Activated CD4-positive, alpha-beta T cell treated with anti-CD3 and anti-CD28 coated beads for 24 hours (primary cell): Measurements from ENCODE around the gene RNF144A.
"Not testable (repeated sequence)": the region's sequence is repeated elsewhere in the genome, so short reads cannot be mapped to it uniquely, and the experiment has no call there.

Source experiments
- DNase-seq, 2 donors: peaks; one replicate each; pipeline ENCODE4 v3.0.0-alpha.2; 2020; ENCODE audit warnings: low read depth in 2 of 2

The RNF144A gene

DNA sequence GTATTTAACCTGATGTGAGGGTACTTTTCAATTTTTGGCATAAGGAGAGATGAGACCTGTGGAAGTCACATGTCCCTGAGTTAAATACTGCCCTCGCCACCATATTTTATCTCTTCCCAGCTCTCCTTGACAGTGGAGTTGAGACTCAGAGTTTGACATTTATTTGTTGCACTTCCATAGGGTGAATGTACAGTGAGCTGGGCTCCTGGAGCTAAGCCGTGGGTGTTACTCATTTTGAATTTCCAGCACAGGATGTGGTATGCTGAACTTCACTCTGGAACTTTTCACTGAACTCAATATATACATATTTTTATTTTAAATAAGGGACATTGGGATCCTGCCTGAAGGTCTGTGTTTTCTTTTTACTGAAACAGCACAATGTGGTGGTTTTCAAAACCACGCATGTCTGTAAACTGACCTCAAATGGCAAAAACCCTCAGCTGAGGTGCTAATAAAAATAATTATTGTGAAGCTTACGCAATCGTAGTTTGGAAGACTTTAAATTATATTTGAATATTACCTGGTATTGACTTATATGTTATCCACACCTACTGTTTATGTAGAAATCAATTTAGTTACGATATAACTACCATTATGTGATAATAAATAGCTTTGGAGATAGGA lies 12.1 kb downstream of the RNF144A start:
- no peak for DNase-seq

- DNase-seq, result no peak
Measured at GRCh38 chr2:6930923-6931647, 13.9 kb downstream of the RNF144A start.

GRCh38 chr2:6931753-6932152 lies 14.5 kb downstream of the RNF144A start:
- DNase-seq, result no peak

GRCh38 chr2:6932206-6932605 lies 15.0 kb downstream of the RNF144A start:
- DNase-seq, result no peak

DNA sequence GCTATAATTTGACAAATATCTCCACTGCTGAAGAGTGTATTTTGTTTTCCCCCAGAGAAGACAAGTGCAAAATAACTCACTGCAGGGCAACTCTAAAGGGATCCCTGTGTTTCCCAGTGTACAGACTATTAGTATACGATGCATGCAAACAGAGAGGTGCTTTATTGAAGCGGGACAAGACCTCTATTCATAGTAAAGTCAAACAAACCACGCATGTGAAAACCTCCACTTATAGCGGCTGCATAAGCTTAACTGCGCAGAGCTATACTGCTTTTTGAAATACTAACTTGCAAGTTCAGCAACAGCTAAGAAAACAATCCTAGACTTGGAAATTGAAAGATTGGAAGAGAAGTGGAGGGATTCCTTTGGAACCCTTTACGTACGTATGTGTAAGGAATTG lies 15.6 kb downstream of the RNF144A start:
- DNase-seq, result no peak

GRCh38 chr2:6933911-6934310 lies 16.7 kb downstream of the RNF144A start:
- no peak for DNase-seq

DNA sequence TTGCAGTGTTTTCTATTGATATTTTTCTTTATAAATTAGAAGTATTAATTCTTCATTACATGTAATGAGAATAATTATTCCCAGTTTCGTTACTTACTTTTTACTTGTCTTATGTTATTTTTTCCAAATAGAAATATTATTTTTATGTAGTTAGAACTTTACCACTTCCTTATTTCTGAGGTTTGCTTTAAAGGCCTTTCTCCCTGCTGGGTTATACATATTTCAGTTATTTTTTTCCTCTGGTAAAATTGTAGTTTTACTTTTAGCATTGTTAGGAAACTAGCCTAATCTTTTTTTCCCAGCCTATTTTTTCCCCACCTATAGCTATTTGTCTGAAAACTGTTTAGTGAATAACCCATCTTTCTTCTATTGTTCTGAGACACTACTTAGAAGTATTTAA lies 17.1 kb downstream of the RNF144A start:
- DNase-seq, result no peak

DNA sequence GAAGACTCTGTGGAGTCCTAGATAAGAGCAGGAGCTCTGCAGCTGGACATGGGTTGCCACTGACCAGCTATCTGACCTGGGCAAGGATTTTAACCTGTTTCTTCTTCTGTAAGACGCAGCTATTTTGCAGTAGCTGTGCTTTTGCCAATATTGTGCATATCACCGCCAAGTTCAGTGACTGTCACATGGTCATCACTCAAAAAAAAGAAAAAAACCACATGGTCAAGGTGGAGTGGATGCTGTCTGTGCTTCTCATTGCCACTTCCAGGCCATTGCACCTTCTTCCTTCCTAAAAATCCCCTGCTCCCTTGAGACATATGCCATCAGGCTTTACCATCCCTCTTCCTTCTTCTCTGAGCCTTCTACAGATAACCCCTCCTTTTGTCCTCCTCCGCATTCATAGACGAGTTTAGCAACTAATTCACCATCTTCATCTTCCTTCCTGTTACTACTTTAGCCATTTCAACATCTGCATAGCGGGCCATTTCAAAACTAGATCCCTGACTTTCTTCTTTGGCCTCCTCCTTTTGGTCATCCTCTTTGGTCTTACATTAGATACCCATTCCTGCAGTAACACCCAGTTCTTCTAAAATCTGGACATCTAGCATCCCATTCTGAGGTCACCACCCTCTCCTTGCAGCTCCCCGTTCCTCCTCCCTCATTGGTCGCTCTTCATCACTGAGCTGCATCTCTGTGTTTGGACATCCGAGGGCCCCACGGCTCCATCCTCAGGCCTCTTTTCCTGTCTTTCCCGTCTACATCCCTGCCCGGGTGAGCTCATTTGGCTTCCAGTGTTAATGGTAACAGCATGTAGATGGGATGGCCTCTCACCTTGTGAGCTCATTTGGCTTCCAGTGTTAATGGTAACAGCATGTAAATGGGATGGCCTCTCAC lies 17.8 kb downstream of the RNF144A start:
- DNase-seq, result no peak

DNA sequence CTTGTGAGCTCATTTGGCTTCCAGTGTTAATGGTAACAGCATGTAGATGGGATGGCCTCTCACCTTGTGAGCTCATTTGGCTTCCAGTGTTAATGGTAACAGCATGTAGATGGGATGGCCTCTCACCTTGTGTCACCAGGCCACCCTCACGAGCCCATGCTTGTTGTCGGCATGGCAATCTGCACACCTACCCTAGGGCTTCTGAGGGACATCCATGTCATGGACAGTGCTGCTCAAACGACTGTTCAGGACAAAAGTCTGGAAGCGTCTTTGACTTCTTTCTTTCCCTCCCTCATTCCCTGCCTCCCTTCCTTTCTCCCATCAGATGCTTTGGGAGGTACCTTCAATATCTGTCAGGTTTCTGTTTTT lies 18.4 kb downstream of the RNF144A start:
- not testable (repeated sequence) for DNase-seq

GRCh38 chr2:6937157-6937556 lies 19.9 kb downstream of the RNF144A start:
- no peak for DNase-seq

- no peak for DNase-seq
Measured at GRCh38 chr2:6937582-6937981, 20.4 kb downstream of the RNF144A start.

DNA sequence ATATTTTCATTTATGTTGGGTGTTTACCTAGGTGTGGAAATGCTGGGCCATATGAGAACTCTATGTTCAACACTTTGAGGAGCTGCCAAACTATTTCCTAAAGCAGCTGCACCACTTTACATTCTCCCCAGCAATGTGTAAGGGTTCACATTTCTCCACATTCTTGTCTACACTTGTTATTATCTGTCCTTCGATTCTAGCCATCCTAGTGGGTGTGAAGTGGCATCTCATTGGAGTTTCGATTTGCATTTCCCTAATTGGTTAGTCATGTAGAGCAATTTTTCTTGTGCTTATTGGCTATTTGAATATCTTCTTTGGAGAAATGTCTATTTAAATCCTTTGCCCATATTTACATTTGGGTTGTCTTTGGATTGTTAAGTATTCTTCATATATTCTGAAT lies 21.9 kb downstream of the RNF144A start:
- DNase-seq, result no peak

GRCh38 chr2:6940820-6941219 lies 23.6 kb downstream of the RNF144A start:
- DNase-seq, result no peak

DNA sequence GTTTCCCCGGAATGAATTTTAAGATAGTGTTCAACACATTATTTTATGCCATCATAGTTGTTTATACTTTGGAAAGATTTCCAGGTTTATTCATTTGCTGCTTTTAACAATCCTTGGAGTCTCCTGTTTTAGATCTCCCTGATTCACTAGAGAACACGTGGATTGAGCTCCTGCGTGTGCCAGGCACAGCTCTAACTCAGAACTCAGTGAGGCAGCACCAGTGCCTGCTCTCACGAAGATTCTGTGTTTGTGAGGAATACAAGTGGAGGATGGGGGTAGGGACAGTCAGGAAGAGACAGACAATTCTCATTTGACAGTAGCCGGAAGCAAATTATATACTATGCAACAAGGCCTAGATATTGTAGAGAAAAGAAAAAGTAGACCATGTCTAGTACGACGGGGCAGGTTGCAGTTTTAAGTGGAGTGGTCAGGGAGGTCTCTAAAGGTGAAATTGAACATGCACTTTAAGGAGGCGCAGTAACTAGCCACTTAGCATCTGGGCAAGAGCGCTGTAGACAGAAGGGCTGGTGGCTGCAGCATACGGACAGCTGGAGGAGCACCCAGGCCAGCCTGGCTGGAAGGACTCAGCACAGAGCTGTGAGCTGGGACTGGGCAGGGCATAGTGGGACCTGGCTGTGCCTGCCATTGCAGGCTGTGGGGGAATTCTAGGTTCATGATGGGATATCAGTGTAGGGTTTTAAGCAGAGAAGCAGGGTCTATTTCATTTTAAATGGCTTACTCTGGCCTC lies 24.3 kb downstream of the RNF144A start:
- no peak for DNase-seq

DNA sequence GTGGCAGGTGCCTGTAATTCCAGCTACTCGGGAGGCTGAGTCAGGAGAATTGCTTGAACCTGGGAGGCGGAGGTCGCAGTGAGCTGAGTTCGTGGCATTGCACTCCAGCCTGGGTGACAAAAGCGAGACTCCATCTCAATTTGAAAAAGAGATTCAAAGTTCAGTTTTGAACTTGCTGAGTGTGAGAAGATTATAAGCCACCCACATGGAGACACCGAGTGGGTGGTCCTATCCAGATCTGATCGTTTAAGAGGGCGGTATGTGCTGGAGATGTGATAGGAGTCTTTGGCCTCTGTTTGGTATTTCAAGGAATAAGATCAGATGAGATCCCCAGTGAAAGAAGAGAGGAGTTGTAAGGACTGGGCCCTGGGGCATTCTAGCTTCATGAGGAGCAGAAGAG lies 25.6 kb downstream of the RNF144A start:
- DNase-seq, result no peak

GRCh38 chr2:6943523-6943922 lies 26.3 kb downstream of the RNF144A start:
- DNase-seq, result no peak

DNA sequence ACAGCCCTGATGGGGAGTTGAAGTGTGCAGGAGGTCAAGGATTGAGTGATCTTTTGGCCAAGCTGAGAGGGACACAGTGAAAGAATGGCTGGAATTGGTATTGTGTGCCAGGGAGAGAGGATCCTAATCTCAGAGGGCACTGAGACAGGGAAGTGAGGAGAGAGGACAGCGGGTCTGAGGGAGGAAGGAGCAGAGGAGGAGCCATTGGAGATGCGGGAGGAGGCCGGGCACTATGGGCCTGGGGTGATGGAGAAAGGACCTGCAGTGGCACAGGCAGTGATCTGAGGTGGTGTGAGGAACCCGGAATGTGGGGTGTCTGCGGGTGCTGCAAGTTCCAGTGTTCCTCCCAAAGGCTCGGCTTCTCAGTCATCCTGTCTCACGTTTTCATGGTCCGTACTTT lies 26.8 kb downstream of the RNF144A start:
- no peak for DNase-seq

DNA sequence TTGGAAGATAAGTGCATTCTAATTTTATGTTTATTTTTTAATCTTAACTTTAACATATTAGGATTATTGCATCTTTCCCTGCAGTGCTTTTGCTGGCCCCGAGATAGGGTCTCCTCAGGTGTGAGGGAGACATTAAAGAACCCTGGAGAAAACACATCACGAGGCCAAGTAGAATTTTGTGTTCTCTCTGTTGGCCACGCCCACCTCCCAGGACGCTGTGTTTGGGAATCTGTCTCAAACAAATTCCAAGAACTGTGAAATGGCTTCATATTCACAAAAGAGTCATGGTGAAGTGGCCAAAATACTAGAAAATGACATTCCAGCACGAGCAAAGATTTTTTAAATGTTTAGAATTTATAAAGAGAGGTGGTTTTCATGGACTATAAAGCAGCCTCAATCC lies 27.3 kb downstream of the RNF144A start:
- DNase-seq, result no peak

- no peak for DNase-seq
Measured at GRCh38 chr2:6945087-6945813, 28.0 kb downstream of the RNF144A start.

- DNase-seq, result no peak
Measured at GRCh38 chr2:6945821-6946220, 28.6 kb downstream of the RNF144A start.

DNA sequence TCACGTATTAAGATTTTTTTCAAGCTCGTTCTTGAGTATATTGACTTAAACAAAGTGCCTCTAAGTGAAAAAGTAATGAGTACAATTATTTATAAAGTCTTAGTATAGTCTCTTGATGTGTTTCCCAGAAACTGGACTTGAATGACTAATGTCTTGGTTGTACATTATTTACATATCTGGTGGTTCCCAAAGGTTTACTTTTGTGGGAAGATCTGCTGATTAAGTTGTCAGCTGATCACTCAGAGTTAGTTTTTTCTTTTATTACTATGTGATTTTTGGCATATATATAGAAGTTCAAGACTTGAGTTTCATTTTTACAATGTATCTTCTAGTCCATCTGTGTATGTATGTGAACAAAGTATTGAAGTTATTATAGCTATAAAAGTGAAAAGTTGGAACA lies 29.5 kb downstream of the RNF144A start:
- no peak for DNase-seq
